ENCODE measurements around the gene NOSIP. TPM values are rescaled to one million over a fixed set of nuclear protein-coding genes. Genes with fewer than 3 reads are reported as not detected.

The NOSIP gene
- total RNA-seq, 1 donor from 2014 or later = 82.1 TPM

DNA sequence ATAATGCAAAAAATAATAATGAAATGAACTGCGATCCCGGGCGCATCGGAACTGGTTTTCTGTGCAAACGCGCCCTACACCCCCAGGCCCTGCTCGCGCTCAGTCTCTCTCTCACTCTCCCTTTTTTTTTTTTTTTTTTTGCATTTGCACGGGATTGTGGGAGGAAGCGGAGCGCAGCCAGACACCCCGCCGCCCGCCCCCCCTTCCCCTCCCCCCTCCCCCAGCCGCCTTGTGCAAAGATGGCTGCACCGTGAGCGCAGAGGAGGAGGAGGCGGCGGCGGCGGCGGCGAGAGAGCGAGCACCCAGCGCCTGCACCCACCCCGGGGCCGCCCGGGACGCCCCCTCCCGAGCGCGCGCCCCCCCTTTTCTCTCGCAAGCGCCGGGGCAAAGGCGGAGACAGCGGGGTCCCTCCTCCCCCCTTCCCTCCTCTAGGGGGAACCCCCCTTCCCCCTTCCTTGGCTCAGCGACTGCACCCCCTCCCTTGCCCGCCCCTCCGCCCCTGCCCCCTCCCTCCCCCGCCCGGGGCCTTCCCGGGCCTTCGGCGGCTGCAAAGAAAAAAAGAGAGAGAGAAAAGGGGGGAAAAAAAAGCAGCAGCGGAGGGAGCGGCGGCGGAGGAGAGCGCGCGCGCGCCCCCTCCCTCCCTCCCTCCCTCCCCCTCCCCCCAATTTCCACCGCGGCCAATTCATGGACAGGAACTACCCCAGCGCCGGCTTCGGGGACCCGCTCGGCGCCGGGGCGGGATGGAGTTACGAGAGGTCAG is 10.8 kb upstream of the NOSIP start, which contains the start of gene PRR12:
TSS of gene PRR12 (plus strand) at position 212 of the 760 bp plus-strand sequence. CDS start at position 685, 473 bp downstream.
- TF ChIP-seq, protein P1, sequence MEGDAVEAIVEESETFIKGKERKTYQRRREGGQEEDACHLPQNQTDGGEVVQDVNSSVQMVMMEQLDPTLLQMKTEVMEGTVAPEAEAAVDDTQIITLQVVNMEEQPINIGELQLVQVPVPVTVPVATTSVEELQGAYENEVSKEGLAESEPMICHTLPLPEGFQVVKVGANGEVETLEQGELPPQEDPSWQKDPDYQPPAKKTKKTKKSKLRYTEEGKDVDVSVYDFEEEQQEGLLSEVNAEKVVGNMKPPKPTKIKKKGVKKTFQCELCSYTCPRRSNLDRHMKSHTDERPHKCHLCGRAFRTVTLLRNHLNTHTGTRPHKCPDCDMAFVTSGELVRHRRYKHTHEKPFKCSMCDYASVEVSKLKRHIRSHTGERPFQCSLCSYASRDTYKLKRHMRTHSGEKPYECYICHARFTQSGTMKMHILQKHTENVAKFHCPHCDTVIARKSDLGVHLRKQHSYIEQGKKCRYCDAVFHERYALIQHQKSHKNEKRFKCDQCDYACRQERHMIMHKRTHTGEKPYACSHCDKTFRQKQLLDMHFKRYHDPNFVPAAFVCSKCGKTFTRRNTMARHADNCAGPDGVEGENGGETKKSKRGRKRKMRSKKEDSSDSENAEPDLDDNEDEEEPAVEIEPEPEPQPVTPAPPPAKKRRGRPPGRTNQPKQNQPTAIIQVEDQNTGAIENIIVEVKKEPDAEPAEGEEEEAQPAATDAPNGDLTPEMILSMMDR (IDR thresholded peaks at IDR 0.05; ENCODE audit: unreplicated experiment) = no peak
- peak within 1 kb of the TSS; percentile 89 for H3K4me3 Mint-ChIP-seq (ENCODE audit: low read depth)
- peak; percentile 49 for DNase-seq (ENCODE audit: low spot score, unreplicated experiment)
- H3K9me3 Mint-ChIP-seq (ENCODE audit: low read depth) = no peaks in the 10 kb centered on the region
- H3K27me3 Mint-ChIP-seq = no peaks in the 10 kb centered on the region
- H3K27ac Mint-ChIP-seq = peak within 1 kb of the TSS; percentile 95
- H3K36me3 Mint-ChIP-seq (ENCODE audit: insufficient read depth) = peaks cover 9% of the 10 kb centered on the region
- H3K4me1 Mint-ChIP-seq (ENCODE audit: low read depth) = peaks cover 17% of the 10 kb centered on the region

DNA sequence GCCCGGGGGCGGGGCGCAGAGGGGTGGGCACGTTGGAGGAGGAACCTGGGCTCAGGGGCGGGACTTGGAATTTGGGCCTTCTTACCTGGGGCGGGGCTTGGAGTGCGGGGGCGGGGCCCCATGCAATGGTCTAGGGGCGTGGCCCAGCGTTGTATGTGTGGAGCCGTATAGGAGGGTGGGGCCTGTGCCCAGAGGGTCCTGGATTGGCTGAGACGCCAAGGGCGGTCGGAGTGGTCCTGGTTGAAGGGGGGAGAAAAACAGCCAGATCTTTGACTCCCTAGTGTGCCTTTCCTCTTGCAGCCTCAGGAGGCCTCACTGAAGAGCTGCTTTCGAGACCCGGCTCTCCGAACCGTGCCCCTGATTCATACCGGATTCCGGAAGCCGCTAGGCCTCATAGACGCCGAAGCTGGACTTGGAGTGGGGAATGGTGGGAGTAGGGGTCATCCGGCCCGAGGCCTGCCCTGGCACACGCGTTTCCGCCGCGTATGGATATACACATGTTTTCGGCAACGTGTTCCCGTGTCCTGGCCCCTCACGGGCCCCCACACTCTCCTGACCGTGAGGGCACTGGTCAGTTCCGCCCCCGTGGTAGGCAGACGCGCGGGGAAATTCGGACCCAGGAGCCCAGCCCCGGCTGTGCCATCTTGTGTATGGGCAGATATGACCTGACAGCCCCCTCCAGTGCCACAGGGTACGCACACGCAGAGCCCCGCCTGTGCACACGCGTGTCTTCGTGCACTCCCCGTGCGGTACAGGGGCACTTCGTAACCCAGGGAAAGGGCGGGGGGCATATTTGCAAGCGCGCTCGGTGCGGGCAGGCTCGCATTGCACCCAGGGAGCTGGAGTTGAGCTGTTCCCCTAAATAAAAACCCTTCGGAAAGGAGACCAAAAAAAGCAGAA is 10.0 kb upstream of the NOSIP start:
- TF ChIP-seq, protein P1 (IDR thresholded peaks at IDR 0.05; ENCODE audit: unreplicated experiment) = peak; percentile 14
- Mint-ChIP-seq H3K36me3 (ENCODE audit: insufficient read depth) (peaks cover 9% of the 10 kb centered on the region), H3K27ac (peak overlapping the region; percentile 93), H3K4me3 (ENCODE audit: low read depth) (peak overlapping the region; percentile 89), H3K27me3 (no peaks in the 10 kb centered on the region), H3K9me3 (ENCODE audit: low read depth) (no peaks in the 10 kb centered on the region), H3K4me1 (ENCODE audit: low read depth) (peaks cover 19% of the 10 kb centered on the region)
- DNase-seq (ENCODE audit: low spot score, unreplicated experiment) = peak; percentile 93

DNA sequence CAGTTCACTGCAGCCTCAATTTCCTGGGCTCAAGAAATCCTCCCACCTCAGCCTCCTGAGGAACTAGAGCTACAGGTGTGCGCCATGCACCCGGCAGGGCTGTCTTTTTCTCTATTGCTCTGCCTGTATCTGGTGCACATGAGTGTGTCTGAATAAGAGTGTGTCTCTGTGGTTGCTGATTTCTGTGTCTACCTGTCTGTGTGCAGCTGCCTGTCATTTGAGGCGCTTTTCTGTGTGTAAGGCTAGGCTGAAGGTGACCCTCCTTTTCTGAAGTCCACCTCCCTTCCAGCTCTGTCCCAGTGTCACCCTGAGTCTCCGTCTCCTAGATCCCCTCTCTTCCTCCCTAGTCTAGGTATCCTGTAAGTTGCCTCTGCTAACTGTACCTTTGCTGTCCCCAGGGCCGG is 9.1 kb upstream of the NOSIP start:
- TF ChIP-seq, protein P1 (IDR thresholded peaks at IDR 0.05; ENCODE audit: unreplicated experiment) = no peak
- Mint-ChIP-seq H3K4me3 (ENCODE audit: low read depth) (no peak overlapping the region), H3K4me1 (ENCODE audit: low read depth) (peaks cover 19% of the 10 kb centered on the region), H3K27me3 (no peaks in the 10 kb centered on the region), H3K36me3 (ENCODE audit: insufficient read depth) (peaks cover 7% of the 10 kb centered on the region), H3K27ac (peak overlapping the region; percentile 7), H3K9me3 (ENCODE audit: low read depth) (no peaks in the 10 kb centered on the region)
- DNase-seq (ENCODE audit: low spot score, unreplicated experiment) = no peak

DNA sequence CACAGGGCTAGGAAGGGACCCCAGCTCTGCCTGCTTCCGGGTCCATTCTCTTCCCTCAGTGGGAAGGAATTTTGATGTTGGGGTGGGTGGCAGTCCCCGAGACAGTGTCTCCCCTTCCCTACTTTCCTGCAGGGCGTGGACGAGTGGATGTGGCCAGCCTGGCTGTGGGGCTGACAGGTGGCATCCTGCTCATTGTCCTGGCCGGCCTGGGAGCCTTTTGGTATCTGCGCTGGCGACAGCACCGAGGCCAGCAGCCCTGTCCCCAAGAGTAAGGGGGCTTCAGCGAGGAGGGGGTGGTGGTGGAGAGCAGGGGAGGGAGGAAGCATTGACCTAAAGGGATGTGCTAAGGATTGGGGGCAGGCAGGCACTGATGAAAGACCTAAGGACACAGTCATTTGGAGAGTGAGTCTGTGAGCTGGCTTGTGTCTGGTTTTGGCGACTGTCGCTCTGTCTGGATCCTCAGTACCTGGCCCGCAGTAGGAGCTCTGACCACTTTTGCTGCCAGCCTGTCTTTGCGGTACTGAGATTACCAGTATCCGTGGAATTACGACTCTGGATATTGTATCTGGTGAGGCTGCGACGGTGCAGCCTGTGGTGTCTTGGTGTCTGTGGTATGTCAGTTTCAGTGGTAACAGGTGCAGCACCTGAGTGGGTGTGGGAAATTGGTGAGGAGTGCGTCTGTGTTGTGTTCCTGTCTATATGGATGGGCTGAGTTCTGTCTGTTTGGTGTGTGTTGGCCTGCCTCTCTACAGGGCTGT is 8.2 kb upstream of the NOSIP start:
- TF ChIP-seq, protein P1 (IDR thresholded peaks at IDR 0.05; ENCODE audit: unreplicated experiment) = no peak
- Mint-ChIP-seq H3K4me1 (ENCODE audit: low read depth) (peaks cover 11% of the 10 kb centered on the region), H3K27me3 (no peaks in the 10 kb centered on the region), H3K4me3 (ENCODE audit: low read depth) (no peak overlapping the region), H3K9me3 (ENCODE audit: low read depth) (no peaks in the 10 kb centered on the region), H3K36me3 (ENCODE audit: insufficient read depth) (peaks cover 2% of the 10 kb centered on the region), H3K27ac (no peak overlapping the region)
- no peak for DNase-seq (ENCODE audit: low spot score, unreplicated experiment)

DNA sequence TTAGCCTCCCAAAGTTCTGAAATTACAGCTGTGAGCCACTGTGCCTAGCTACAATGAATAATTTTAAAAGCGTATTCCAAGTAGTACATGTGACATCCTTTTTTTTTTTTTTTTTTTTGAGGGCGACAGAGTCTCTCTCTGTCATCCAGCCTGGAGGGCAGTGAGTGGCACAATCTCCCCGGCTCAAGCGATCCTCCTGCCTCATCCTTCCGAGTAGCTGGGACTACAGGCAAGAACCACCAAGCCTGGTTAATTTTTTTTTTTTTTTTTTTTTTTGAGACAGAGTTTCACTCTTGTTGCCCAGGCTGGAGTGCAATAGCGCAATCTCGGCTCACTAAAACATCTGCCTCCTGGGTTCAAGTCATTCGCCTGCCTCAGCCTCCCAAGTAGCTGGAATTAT is 6.9 kb upstream of the NOSIP start:
- no peak for DNase-seq (ENCODE audit: low spot score, unreplicated experiment)
- peaks cover 5% of the 10 kb centered on the region for H3K4me1 Mint-ChIP-seq (ENCODE audit: low read depth)
- H3K27me3 Mint-ChIP-seq = no peaks in the 10 kb centered on the region
- H3K27ac Mint-ChIP-seq = no peak overlapping the region
- H3K36me3 Mint-ChIP-seq (ENCODE audit: insufficient read depth) = no peaks in the 10 kb centered on the region
- H3K4me3 Mint-ChIP-seq (ENCODE audit: low read depth) = no peak overlapping the region
- TF ChIP-seq, protein P1 (IDR thresholded peaks at IDR 0.05; ENCODE audit: unreplicated experiment) = no peak
- H3K9me3 Mint-ChIP-seq (ENCODE audit: low read depth) = no peaks in the 10 kb centered on the region

Data from progenitor cell of endocrine pancreas (in vitro differentiated cells).